ENCODE results near the gene LIMS1. TPM values are rescaled to one million over a fixed set of nuclear protein-coding genes. Genes with fewer than 3 reads are reported as not detected.

LIMS1 gene
- total RNA-seq, 2 donors from 2014 or later, result 171 to 199 TPM

- H3K4me1 ChIP-seq (ENCODE audit: control insufficient read depth in 1 of 2, low read depth in 2 of 2), result peaks cover 36 to 64% of the 10 kb centered on the region in 2 donors
These were observed 52.4 kb downstream of the LIMS1 start for GRCh38 chr2:108586631-108587030.

GRCh38 chr2:108587621-108588020 lies 53.4 kb downstream of the LIMS1 start:
- DNase-seq (ENCODE audit: low spot score) (no peak), ATAC-seq (ENCODE audit: insufficient number of reproducible peaks, low FRiP score, low read depth) (peak; percentile 53)
- no peak for TF ChIP-seq CTCF (IDR thresholded peaks at IDR 0.05)
- peaks cover 41 to 65% of the 10 kb centered on the region in 2 donors for H3K4me1 ChIP-seq (ENCODE audit: control insufficient read depth in 1 of 2, low read depth in 2 of 2)
- H3K36me3 ChIP-seq, result no peaks in the 10 kb centered on the region
- H3K4me3 ChIP-seq, result no peak overlapping the region
- H3K27ac ChIP-seq, result peak overlapping the region; percentile 69 to 74
- H3K27me3 ChIP-seq (replicated peaks; ENCODE audit: insufficient read depth), result no peaks in the 10 kb centered on the region
- no peaks in the 10 kb centered on the region for H3K9me3 ChIP-seq

More at GRCh38 chr2:108586631-108587030, 52.4 kb downstream of the LIMS1 start:
- H3K27me3 ChIP-seq (replicated peaks; ENCODE audit: insufficient read depth), result no peaks in the 10 kb centered on the region
- DNase-seq (ENCODE audit: low spot score), result no peak
- ATAC-seq (ENCODE audit: insufficient number of reproducible peaks, low FRiP score, low read depth), result no peak
- H3K27ac ChIP-seq, result peak overlapping the region; percentile 69 to 74
- no peak for TF ChIP-seq CTCF (IDR thresholded peaks at IDR 0.05)
- no peaks in the 10 kb centered on the region for H3K9me3 ChIP-seq
- no peak overlapping the region for H3K4me3 ChIP-seq
- H3K36me3 ChIP-seq, result no peaks in the 10 kb centered on the region

- DNase-seq (ENCODE audit: low spot score) (no peak), ATAC-seq (ENCODE audit: insufficient number of reproducible peaks, low FRiP score, low read depth) (peak; percentile 37)
- Histone ChIP-seq H3K36me3 (no peaks in the 10 kb centered on the region), H3K4me3 (peak overlapping the region; percentile 9), H3K27me3 (replicated peaks; ENCODE audit: insufficient read depth) (no peaks in the 10 kb centered on the region), H3K9me3 (no peaks in the 10 kb centered on the region), H3K27ac (peak overlapping the region; percentile 69 to 74), H3K4me1 (ENCODE audit: control insufficient read depth in 1 of 2, low read depth in 2 of 2) (peaks cover 47 to 71% of the 10 kb centered on the region in 2 donors)
- no peak for TF ChIP-seq CTCF (IDR thresholded peaks at IDR 0.05)
These were observed 53.9 kb downstream of the LIMS1 start for GRCh38 chr2:108588070-108588668.

- ATAC-seq (ENCODE audit: insufficient number of reproducible peaks, low FRiP score, low read depth), result no peak
- H3K27ac ChIP-seq, result peak overlapping the region in 1 of 2 donors; percentile 74
- TF ChIP-seq CTCF (IDR thresholded peaks at IDR 0.05), result no peak
- H3K4me1 ChIP-seq (ENCODE audit: control insufficient read depth in 1 of 2, low read depth in 2 of 2), result peaks cover 54 to 79% of the 10 kb centered on the region in 2 donors
- H3K27me3 ChIP-seq (replicated peaks; ENCODE audit: insufficient read depth), result no peaks in the 10 kb centered on the region
- peak overlapping the region; percentile 9 for H3K4me3 ChIP-seq
- no peak for DNase-seq (ENCODE audit: low spot score)
- no peaks in the 10 kb centered on the region for H3K36me3 ChIP-seq
- no peaks in the 10 kb centered on the region for H3K9me3 ChIP-seq
These were observed 55.1 kb downstream of the LIMS1 start for GRCh38 chr2:108589372-108589771.

GRCh38 chr2:108589781-108590180 lies 55.5 kb downstream of the LIMS1 start:
- Histone ChIP-seq H3K9me3 (no peaks in the 10 kb centered on the region), H3K27ac (peak overlapping the region in 1 of 2 donors; percentile 74), H3K36me3 (no peaks in the 10 kb centered on the region), H3K4me3 (no peak overlapping the region), H3K27me3 (replicated peaks; ENCODE audit: insufficient read depth) (no peaks in the 10 kb centered on the region), H3K4me1 (ENCODE audit: control insufficient read depth in 1 of 2, low read depth in 2 of 2) (peaks cover 57 to 81% of the 10 kb centered on the region in 2 donors)
- TF ChIP-seq CTCF (IDR thresholded peaks at IDR 0.05), result no peak
- no peak for ATAC-seq (ENCODE audit: insufficient number of reproducible peaks, low FRiP score, low read depth)
- DNase-seq (ENCODE audit: low spot score), result no peak
